ENCODE results near the gene TANC1.

GRCh38 chr2:159082119-159082518, 113.7 kb downstream of the TANC1 start:
- TF ChIP-seq POLR2A (IDR thresholded peaks at IDR 0.05; ENCODE audit: low read depth, low read length) = no peak
- TF ChIP-seq TAF1 (IDR thresholded peaks at IDR 0.05; ENCODE audit: borderline replicate concordance, low read depth, low read length) = no peak

Measured in GM12892 (cell line).